Upper lobe of left lung (tissue), 6 donors: Measurements from ENCODE around the gene AGAP1. TPM values are rescaled to one million over a fixed set of nuclear protein-coding genes. Genes with fewer than 3 reads are reported as not detected.

Source experiments
- ATAC-seq, 2 donors: fragments of 200-7000 bp; cut with Tn5 transposase; one replicate each; pipeline ENCODE4 v1.9.1; 2022; ENCODE audit warnings: mild to moderate bottlenecking in 2 of 2, moderate library complexity in 2 of 2; ENCODE audit not compliant: low FRiP score in 2 of 2
- DNase-seq, 2 donors: peaks; one replicate each; pipeline ENCODE4 v3.0.0-alpha.2; 2019 to 2020
- H3K27ac ChIP-seq, 4 donors: fragments of 200-600 bp; sonication (generic); one replicate each; pipeline ENCODE4 v1.5.1; 2016 to 2019
- H3K27me3 ChIP-seq, 4 donors: fragments of 200-600 bp; sonication (generic); one replicate each; pipeline ENCODE4 v1.5.1; 2017 to 2019
- H3K36me3 ChIP-seq, 4 donors: fragments of 200-600 bp; sonication (generic); one replicate each; pipeline ENCODE4 v1.5.1; 2016 to 2019
- H3K4me1 ChIP-seq, 4 donors: fragments of 200-600 bp; sonication (generic); one replicate each; pipeline ENCODE4 v1.5.1; 2018 to 2019
- H3K4me3 ChIP-seq, 4 donors: fragments of 200-600 bp; sonication (generic); one replicate each; pipeline ENCODE4 v1.5.1; 2017 to 2019; ENCODE audit warnings: mild to moderate bottlenecking in 2 of 4, moderate library complexity in 1 of 4
- H3K9me3 ChIP-seq, 4 donors: fragments of 200-600 bp; sonication (generic); one replicate each; pipeline ENCODE4 v1.5.1; 2018 to 2019
- EP300 ChIP-seq, 4 donors: sonication (generic); formaldehyde crosslinking; IDR thresholded peaks; one replicate each; pipeline ENCODE4 v1.5.1; 2017; ENCODE audit warnings: antibody characterized with exemption in 4 of 4, control low read depth in 2 of 4
- POLR2A ChIP-seq, 4 donors: fragments of 450-650 bp; IDR thresholded peaks; one replicate each; pipeline ENCODE4 v1.5.1; 2016 to 2017; ENCODE audit warnings: antibody characterized with exemption in 4 of 4, mild to moderate bottlenecking in 2 of 4
- POLR2AphosphoS5 ChIP-seq, 2 donors: sonication (generic); formaldehyde crosslinking; IDR thresholded peaks; one replicate each; pipeline ENCODE4 v1.5.1; 2017; ENCODE audit warnings: antibody characterized with exemption in 2 of 2
- WGBS, 2 donors: methylation state at CpG; one replicate each; pipeline ENCODE4 v1.1.5; 2017 to 2018; 5-methylcytosine and 5-hydroxymethylcytosine counted together
- total RNA-seq, 6 donors: library from RNA; depleted of rRNA in 4 of 6; stranded (reverse); fragments of >200 nt in 4 of 6; gene quantifications; one replicate each; pipeline versions ENCODE4 v1.1.0 to v1.2.1, GENCODE V29; 2016 to 2021
- TF ChIP-seq, protein P1 (sequence below), 6 experiments: fragments of 450-650 bp in 4 of 6; fragments of 200-600 bp in 2 of 6; sonication (generic) in 2 of 6; IDR thresholded peaks; one replicate each; pipeline ENCODE4 v1.5.1; 2016 to 2019; ENCODE audit warnings: antibody characterized with exemption in 6 of 6
- donor health status: DM: no; HTN: no; CAD: no; lungs with moderate emphysema.
- donor health status: DM: no; HTN: yes; CAD: no; lungs with severe emphysema.

The AGAP1 gene
- total RNA-seq, 6 donors from 2014 or later: 25.5 to 45.1 (median 30.7) TPM

DNA sequence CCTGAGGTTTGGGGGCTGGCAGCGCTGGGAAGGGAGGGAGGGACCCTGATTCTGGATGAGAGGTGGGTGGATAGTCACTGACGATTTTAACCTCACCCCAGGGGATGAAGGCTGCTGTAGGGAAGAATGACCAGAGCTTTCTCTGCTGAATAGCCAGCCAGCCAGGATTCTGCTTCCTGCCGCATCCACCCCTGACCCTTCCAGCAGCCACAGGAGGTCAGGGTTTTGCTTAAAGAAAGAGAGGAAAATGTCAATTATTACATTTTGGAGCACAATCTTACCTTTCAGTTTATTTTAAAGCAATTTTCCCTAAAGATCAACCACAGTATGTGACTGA, 456.6 kb downstream of the AGAP1 start:
- no peak overlapping the region for H3K27ac ChIP-seq
- H3K4me1 ChIP-seq: no peaks in the 10 kb centered on the region
- TF ChIP-seq POLR2A (IDR thresholded peaks at IDR 0.05) (no peak), EP300 (IDR thresholded peaks at IDR 0.05) (no peak), POLR2AphosphoS5 (IDR thresholded peaks at IDR 0.05) (no peak)
- TF ChIP-seq, protein P1, sequence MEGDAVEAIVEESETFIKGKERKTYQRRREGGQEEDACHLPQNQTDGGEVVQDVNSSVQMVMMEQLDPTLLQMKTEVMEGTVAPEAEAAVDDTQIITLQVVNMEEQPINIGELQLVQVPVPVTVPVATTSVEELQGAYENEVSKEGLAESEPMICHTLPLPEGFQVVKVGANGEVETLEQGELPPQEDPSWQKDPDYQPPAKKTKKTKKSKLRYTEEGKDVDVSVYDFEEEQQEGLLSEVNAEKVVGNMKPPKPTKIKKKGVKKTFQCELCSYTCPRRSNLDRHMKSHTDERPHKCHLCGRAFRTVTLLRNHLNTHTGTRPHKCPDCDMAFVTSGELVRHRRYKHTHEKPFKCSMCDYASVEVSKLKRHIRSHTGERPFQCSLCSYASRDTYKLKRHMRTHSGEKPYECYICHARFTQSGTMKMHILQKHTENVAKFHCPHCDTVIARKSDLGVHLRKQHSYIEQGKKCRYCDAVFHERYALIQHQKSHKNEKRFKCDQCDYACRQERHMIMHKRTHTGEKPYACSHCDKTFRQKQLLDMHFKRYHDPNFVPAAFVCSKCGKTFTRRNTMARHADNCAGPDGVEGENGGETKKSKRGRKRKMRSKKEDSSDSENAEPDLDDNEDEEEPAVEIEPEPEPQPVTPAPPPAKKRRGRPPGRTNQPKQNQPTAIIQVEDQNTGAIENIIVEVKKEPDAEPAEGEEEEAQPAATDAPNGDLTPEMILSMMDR (IDR thresholded peaks at IDR 0.05): no peak
- 71 to 78% methylated on average over 3 of the region's 3 CpGs for WGBS, 2 donors
- DNase-seq (no peak), ATAC-seq (no peak)
- H3K9me3 ChIP-seq: no peaks in the 10 kb centered on the region
- H3K36me3 ChIP-seq: peaks cover 0 to 5% (median 0%) of the 10 kb centered on the region in 4 donors
- H3K27me3 ChIP-seq: no peaks in the 10 kb centered on the region
- H3K4me3 ChIP-seq: no peak overlapping the region

GRCh38 chr2:235951493-235951892, 457.6 kb downstream of the AGAP1 start:
- Histone ChIP-seq H3K27me3 (no peaks in the 10 kb centered on the region), H3K27ac (no peak overlapping the region), H3K9me3 (no peaks in the 10 kb centered on the region), H3K36me3 (peaks cover 0 to 5% (median 0%) of the 10 kb centered on the region in 4 donors), H3K4me3 (no peak overlapping the region), H3K4me1 (no peaks in the 10 kb centered on the region)
- no peak for TF ChIP-seq EP300 (IDR thresholded peaks at IDR 0.05)
- no peak for TF ChIP-seq POLR2AphosphoS5 (IDR thresholded peaks at IDR 0.05)
- TF ChIP-seq, protein P1 (IDR thresholded peaks at IDR 0.05): no peak
- TF ChIP-seq POLR2A (IDR thresholded peaks at IDR 0.05): no peak
- DNase-seq (no peak), ATAC-seq (no peak)
- WGBS, 2 donors: 75 to 82% methylated on average over 6 of the region's 6 CpGs

- H3K36me3 ChIP-seq: peaks cover 0 to 5% (median 0%) of the 10 kb centered on the region in 4 donors
- ATAC-seq: no peak
Measured at GRCh38 chr2:235951982-235952381, 458.1 kb downstream of the AGAP1 start.

GRCh38 chr2:235952714-235953113, 458.9 kb downstream of the AGAP1 start:
- no peaks in the 10 kb centered on the region for H3K9me3 ChIP-seq
- TF ChIP-seq POLR2A (IDR thresholded peaks at IDR 0.05) (no peak), POLR2AphosphoS5 (IDR thresholded peaks at IDR 0.05) (no peak), EP300 (IDR thresholded peaks at IDR 0.05) (no peak)
- TF ChIP-seq, protein P1 (IDR thresholded peaks at IDR 0.05): no peak
- WGBS, 2 donors: 93% methylated on average over 8 to 10 of the region's 10 CpGs

More at GRCh38 chr2:235951982-235952381, 458.1 kb downstream of the AGAP1 start:
- Histone ChIP-seq H3K4me3 (no peak overlapping the region), H3K27me3 (no peaks in the 10 kb centered on the region), H3K4me1 (no peaks in the 10 kb centered on the region), H3K27ac (no peak overlapping the region), H3K9me3 (no peaks in the 10 kb centered on the region)
- WGBS, 2 donors: 45 to 55% methylated on average over 2 of the region's 2 CpGs
- no peak for TF ChIP-seq POLR2AphosphoS5 (IDR thresholded peaks at IDR 0.05)
- no peak for TF ChIP-seq POLR2A (IDR thresholded peaks at IDR 0.05)
- TF ChIP-seq, protein P1 (IDR thresholded peaks at IDR 0.05): no peak
- TF ChIP-seq EP300 (IDR thresholded peaks at IDR 0.05): no peak
- DNase-seq: no peak

DNA sequence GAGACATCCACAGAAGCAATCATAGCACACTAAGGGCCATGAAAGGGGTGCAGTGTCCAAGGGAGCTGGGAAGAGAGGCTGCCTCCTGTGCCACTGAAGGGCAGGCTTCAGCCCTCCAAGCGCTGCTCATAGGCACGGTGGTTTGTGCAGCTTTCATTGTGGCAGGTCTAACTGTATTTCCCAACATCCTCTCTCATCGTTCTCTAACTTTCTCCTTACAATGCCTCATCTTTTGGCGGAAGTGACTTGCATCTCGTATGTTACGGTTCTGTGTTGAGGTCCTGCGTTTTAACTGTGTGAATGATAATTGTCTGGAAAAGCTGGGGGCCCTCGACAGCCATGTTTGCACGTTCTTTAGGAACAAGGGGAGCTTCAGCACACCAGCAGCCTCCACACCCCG, 460.4 kb downstream of the AGAP1 start:
- peaks cover 0 to 5% (median 2%) of the 10 kb centered on the region in 4 donors for H3K36me3 ChIP-seq
- WGBS, 2 donors: 91 to 96% methylated on average over 10 of the region's 10 CpGs
- no peak for ATAC-seq

More at GRCh38 chr2:235952714-235953113, 458.9 kb downstream of the AGAP1 start:
- Histone ChIP-seq H3K36me3 (peaks cover 0 to 5% (median 0%) of the 10 kb centered on the region in 4 donors), H3K27me3 (no peaks in the 10 kb centered on the region), H3K4me1 (no peaks in the 10 kb centered on the region), H3K4me3 (no peak overlapping the region), H3K27ac (no peak overlapping the region)
- ATAC-seq: no peak
- DNase-seq: no peak

More for the DNA sequence above, 460.4 kb downstream of the AGAP1 start:
- H3K27ac ChIP-seq: no peak overlapping the region
- no peak overlapping the region for H3K4me3 ChIP-seq
- H3K27me3 ChIP-seq: no peaks in the 10 kb centered on the region
- DNase-seq: no peak
- no peak for TF ChIP-seq POLR2A (IDR thresholded peaks at IDR 0.05)
- TF ChIP-seq, protein P1 (IDR thresholded peaks at IDR 0.05): no peak
- TF ChIP-seq EP300 (IDR thresholded peaks at IDR 0.05): no peak
- no peak for TF ChIP-seq POLR2AphosphoS5 (IDR thresholded peaks at IDR 0.05)
- no peaks in the 10 kb centered on the region for H3K9me3 ChIP-seq
- no peaks in the 10 kb centered on the region for H3K4me1 ChIP-seq
